T-helper 2 cell (primary cell): ENCODE measurements around the gene ACLY.
"Not testable (repeated sequence)": the region's sequence is repeated elsewhere in the genome, so short reads cannot be mapped to it uniquely, and the experiment has no call there.

Experiments
- DNase-seq, 5 experiments: peaks; one replicate each; pipeline versions ENCODE4 v3.0.0 to v3.0.0-alpha.2; 2012 to 2022

The ACLY gene

GRCh38 chr17:41869426-41869825, 49.3 kb downstream of the ACLY start:
- DNase-seq = peak in 1 of 5 experiments; percentile 31

DNA sequence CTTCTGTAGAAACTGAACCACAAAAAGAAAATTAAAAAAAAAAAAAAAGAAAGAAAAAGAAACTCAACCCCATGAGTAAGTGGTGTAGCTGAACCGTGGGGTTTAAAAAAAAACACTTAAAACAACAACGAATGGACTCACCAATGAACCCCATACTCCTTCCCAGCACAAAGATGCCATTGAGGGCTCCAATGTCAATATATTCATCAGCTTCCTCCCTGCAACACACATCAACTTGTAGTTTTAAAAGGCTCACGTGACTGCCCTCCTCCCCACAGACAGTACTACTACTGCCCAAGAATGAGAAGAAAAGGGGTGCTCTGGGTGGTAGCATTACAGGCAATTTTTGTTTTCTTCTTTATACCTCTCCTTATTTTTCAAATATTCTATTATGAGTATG, 50.2 kb downstream of the ACLY start:
- DNase-seq = peak in 1 of 5 experiments; percentile 66

DNA sequence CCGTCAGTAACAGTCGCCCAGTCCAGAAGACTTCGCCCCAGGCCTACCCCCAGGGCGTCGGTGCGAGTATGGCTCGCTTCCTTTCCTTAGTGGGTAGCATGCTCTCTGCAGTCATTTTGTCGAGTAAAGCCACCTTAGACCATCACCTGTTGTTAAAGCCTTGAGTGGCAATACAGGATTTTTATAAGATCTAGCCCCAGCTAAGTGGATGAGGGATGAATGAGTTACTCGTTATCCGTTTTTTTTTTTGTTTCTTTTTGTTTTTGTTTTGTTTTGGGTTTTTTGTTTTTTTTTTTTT, 53.2 kb downstream of the ACLY start:
- DNase-seq = no peak

GRCh38 chr17:41864836-41865595, 53.7 kb downstream of the ACLY start, which contains the start of gene KLHL11:
TSS of gene KLHL11 (minus strand) at chr17:41865423. CDS start at chr17:41865370, 53 bp downstream.
- peak; percentile 76 to 94 (median 82) for DNase-seq

GRCh38 chr17:41864498-41864835, 54.3 kb downstream of the ACLY start:
- DNase-seq = peak in 1 of 5 experiments; percentile 57

DNA sequence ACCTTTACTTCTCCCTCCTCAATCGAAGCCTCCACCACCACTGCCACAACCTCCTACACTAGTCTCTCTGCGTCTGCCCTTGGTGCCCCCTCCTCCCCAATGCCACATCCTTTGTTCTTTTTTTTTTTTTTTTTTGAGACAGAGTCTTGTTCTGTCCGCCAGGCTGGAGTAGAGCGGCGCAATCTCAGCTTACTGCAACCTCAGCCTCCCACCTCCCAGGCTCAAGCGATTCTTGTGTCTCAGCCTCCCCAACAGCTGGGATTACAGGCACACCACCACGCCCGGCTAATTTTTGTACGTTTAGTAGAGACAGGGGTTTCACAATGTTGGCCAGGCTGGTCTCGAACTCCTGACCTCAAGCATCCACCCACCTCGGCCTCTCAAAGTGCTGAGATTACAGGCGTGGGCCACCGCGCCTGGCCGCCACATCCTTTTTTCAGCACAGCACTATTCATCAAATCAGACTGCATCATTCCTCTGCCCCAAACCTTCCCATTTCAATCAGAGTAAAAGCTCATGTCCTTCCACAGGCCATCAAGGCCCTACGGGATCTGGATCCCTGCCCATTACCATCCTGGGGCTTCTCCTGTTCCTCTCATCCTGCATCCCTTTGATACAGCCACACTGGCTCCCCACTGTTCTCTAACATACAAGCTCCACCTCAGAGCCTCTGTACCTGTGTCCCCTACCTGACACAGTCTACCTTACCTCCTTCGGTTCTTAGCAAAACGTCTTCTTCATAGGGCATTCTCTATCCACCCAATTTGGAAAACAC, 55.5 kb downstream of the ACLY start:
- DNase-seq = peak in 4 of 5 experiments; percentile 2 to 88 (median 20)

DNA sequence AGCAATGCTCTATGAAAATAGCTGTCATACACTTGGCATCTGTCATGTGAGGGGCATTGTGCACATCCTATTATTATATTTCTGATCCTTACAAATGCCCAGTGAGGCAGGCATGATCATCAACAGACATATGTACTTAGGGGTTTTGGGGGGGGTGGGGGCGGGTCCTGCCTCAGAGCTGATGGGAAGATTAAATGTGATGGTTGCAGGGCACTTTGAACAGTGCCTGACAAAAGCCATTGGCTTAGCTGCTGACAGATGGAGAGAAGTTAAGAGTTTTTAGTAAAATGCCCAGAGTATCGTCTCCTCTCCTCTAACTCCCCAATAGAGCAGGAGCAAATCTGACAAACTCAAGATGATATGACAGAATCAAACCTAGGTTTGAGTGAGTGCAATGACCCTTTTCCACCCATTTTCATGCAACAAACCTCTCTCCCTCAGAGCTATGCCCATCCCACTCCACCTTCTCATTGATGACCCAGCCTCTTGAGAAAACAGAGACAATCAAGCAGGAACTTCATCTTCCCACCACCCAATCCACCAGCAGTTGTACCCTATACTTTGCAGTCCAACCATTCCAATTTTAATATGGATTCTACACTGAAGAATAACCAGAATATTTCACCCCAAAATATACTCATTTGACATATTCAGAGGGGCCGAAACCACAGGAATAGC, 58.4 kb downstream of the ACLY start:
- no peak for DNase-seq

- not testable (repeated sequence) for DNase-seq
Measured at GRCh38 chr17:41851382-41851781, 67.4 kb downstream of the ACLY start.

DNA sequence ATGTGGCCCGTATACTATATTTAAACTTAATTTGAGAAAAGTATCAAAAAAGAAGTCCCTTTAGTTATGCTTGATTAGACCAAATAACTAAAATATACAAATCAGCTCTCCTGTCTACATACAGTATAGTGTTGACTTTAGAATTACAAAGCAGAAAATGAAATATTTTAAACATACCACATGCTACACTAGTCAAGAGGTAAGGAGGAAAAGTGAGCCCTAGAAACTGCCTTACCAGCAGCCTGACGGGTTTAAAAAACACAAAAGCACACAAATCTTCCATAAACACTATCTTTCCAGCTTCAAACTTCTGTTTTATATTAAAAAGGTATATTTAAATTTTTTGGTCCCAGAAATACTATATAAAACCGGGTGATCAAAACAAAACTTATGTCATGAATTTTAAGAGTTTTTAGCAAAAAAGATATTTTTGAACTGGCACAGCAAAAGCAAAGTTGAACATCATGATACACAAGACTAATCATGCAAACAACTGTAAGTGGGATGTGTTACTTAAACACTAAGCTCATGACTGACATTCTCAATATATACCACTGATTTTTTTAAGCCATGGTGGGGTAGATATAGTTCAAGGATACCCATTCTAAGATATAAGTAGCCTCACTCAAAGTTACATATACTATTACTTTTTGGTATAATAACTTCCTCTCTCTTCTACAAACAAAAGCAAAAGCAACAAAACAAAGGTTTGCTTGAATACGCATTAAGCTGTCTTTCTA, 69.3 kb downstream of the ACLY start:
- DNase-seq = no peak

GRCh38 chr17:41848788-41849187, 70.0 kb downstream of the ACLY start:
- DNase-seq = no peak

DNA sequence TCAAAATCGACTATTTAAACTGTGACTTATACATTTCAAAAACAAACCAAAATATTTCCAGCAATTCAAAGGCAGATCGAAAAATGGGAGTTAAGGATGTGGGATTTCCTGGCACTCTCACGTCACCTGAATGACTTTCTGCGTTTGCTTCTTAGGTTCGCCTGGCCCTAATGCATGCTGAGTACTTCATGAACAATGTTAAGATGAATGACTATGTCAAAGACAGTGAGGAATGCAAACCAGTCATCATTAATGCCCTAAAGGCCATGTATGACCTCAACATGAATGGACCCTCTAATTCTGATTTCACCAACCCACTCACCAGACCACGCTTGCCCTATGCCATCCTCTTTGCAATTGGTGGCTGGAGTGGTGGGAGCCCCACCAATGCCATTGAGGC, 73.8 kb downstream of the ACLY start:
- DNase-seq = no peak

DNA sequence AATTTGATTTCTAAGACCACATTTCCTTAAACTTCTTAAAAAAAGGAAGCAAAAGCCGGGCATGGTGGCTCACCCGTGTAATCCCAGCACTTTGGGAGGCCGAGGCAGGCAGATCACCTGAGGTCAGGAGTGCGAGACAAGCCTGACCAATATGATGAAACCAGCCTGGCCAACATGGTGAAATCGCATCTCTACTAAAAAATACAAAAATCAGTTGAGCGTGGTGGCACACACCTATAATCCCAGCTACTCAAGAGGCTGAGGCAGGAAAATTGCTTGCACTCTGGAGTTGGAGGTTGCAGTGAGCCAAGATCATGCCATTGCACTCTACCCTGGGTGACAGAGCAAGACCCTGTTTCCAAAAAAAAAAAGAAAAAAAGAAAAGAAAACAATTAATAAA, 78.0 kb downstream of the ACLY start:
- DNase-seq = not testable (repeated sequence)

GRCh38 chr17:41839448-41839847, 79.3 kb downstream of the ACLY start:
- not testable (repeated sequence) for DNase-seq

DNA sequence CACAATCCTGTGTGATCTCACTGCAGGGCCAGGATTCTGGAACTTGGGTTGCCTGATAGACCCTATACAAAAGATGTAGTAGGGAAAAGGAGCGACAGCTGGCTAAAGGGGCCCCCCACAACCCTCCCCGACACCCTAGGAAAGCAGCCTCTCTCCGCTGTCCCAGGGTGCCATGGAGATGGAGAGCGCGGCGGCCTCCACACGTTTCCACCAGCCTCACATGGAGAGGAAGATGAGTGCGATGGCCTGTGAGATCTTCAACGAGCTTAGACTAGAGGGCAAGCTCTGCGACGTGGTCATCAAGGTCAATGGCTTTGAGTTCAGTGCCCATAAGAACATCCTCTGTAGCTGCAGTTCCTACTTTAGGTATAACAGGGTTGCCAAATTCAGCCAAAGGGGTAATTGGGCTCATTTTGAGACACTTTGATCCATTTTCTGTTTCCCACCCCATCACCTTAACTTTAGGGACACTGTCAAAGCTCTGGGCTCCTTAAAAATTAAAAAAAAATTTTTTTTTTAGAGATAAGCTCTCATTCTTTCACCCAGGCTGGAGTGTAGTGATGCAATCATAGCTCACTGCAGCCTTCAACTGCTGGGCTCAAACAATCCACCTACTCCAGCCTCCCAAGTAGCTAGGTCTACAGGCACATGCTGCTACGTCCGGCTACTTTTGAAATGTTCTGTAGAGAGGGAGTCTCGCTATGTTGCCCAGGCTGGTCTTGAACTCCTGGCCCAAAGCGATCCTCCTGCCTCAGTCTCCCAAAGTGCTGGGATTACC, 80.8 kb downstream of the ACLY start, which contains the start of gene KLHL10:
TSS of gene KLHL10 (plus strand) at position 65 of the 778 bp plus-strand sequence. CDS start at position 173, 108 bp downstream.
- no peak for DNase-seq

DNA sequence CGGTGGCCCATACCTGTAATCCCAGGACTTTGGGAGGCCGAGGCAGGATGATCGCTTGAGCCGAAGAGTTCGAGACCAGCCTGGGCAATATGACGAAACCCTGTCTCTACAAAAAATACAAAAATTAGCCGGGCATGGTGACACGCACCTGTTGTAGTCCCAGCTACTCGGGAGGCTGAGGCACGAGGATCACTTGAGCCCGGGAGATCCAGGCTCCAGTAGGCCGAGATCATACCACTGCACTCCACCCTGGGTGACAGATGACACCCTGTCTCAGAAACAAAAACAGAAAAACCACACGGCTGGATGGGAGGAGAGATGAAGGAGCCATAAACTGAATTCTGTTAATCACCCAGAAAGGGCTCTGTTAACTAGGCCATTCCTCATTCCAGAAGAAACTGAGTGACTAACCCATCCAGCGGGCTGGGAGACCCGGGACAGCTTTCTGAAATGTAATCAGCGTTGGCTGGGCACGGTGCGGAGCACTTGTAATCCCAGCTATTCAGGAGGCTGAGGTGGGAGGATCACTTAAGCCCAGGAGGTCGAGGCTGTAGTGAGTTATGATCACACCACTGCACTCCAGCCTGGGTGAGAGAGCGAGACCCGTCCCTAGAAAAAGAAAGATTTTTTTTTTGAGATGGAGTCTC, 82.1 kb downstream of the ACLY start:
- DNase-seq = peak in 1 of 5 experiments; percentile 15

- peak in 3 of 5 experiments; percentile 19 to 73 (median 48) for DNase-seq
Measured at GRCh38 chr17:41835800-41836549, 82.8 kb downstream of the ACLY start, which contains the start of gene NT5C3B. TSS of gene NT5C3B (minus strand) at chr17:41836232. CDS start at chr17:41836193, 39 bp downstream.

DNA sequence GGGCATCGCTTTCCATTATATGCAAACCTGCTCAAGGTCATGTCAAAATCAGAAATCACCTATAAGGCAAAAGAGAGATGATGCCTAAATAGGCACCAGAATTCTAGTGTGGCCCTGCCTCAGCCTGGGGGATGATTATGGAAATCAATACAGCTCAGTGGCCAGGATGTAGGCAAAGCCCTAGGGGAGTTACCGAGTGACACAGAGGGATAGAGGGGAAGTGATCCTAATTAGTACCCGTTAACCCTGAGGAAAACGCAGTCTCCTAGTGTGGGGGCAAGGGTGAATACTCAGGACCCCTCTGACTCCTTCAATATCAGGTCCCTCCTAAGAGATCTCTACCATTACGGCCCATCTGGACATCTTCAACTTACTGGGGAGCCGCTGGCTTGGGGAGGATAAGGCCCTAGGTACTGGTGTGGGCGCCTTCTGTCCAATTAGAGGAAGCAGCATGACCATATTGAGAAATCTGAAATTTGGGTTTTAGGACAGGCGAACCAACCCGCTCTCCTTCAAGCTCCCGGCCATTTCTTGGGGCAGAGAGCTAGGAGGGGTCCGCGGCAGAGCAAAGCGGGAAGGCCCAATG, 83.4 kb downstream of the ACLY start:
- DNase-seq = no peak

DNA sequence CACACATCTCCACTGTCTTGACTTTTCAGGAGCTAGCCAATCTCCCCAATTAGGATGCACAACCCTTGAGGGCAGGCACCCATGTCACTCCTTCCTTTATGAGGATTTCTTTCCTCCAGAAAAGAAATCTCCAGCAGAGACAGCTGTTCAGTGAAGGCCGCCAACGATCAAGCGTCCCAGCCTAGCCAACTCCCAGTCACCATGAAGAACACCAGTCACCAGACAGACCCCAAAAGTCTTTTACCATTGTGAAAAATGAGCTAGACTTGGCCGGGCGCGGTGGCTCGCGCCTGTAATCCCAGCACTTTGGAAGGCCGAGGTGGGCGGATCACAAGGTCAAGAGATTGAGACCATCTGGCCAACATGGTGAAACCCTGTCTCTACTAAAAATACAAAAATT, 88.8 kb downstream of the ACLY start:
- not testable (repeated sequence) for DNase-seq

DNA sequence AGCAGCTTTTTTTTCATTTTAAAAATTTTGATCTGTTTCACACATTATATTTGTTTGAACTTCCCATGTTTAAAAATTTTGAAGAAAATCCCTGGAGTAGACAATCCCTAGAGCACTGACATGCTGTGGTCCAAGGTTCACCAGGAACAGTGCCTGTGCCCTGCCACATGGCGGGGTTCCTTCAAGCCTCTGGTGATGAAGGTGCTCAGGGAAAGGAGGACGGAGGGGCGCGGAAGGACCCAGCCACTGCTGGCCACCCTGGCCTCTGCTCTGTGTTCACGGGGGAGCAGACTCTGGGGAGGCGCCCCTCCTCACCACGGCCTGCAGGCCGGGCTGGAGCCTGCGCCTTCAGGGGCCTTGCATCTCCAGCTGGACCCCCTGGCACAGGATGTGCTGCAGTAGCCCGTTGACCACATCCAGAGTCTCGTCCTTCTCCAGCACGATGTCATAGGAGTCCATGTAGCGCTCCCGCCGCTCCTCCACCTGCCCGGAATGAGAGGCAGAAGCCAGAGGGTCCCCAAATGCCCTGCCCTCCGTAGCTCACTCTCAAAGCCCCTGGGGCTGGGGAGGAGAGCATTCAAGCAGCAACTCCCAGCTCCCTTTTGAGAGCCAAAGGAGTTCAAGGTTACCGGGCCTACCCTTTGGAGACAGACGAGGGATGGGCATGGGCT, 93.4 kb downstream of the ACLY start:
- DNase-seq = no peak
